NCI-H1436 (cell line): ENCODE measurements around the gene ZBTB17.
A peak's percentile ranks its signal among the peaks of the same experiment; 100 is the strongest.
"Not testable (repeated sequence)": the region's sequence is repeated elsewhere in the genome, so short reads cannot be mapped to it uniquely, and the experiment has no call there.

Experiments used
- DNase-seq: peaks from one replicate; lab custom pipeline; 2025; lab: John Stamatoyannopoulos, UW

The ZBTB17 gene

DNA sequence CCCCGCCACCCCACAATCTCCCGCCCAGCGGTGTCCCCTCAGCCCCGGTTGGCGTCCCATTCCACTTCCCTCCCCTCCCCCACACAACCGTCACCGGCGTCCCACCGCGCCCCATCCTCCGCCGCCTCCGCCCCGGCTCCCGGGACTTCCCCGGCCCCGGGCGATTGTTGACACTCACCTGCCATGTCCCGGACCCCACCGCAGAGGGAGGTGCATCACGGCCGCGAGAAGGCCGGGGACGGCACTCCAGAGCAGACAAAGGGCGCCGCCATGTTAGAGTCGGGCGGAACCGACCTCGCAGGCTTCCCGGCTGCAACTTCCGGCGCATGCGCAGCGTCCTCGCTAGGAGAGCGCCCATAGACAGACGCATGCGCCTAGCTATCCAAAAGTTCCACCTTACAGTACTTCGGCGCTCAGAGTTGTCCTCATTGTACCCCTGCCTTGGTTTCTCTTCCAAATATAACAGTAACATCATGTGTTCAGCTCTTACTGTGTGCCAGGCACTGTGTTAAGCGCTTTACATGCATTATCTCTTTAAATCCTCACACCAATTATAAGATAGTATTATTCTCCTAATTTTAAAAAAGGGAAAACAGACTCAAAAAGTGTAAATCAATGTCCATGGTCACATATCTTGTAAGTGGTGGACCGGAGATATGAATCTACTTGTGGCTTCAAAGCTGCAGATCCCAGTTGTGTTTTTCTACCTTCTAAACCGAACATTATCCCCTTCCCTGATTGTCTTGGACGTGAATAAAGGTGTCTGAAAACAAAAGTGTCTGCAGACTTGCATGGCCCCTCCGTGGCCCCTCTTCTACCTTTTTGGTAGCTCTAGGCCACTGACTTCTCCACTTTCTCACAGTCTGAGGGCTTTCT is at the start of gene ZBTB17:
Gene ZBTB17, minus strand, starts transcription at position 297 of the 876 bp plus-strand sequence. CDS start 27,606 bp downstream, outside the sequence.
- DNase-seq = peak; percentile 92

- no peak for DNase-seq
Observed at GRCh38 chr1:16023050-16023653, 47.3 kb upstream of the ZBTB17 start.

DNA sequence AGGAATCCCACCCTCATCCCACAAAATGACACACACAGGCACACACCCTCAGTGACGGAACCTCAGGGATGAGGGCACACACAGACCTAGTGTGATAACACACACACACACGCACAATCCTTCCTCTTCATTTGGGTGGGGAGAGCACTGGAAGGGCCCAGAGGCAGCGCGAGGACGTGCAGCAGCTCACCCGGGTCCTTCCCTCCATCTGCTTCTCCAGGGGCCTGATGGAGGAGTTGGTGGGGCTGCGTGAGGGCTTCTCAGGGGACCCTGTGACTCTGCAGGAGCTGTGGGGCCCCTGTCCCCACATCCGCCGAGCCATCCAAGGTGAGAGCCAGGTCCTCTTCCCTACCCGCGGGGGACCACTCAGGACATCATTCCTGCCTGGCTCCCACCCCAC is 46.5 kb upstream of the ZBTB17 start:
- no peak for DNase-seq

DNA sequence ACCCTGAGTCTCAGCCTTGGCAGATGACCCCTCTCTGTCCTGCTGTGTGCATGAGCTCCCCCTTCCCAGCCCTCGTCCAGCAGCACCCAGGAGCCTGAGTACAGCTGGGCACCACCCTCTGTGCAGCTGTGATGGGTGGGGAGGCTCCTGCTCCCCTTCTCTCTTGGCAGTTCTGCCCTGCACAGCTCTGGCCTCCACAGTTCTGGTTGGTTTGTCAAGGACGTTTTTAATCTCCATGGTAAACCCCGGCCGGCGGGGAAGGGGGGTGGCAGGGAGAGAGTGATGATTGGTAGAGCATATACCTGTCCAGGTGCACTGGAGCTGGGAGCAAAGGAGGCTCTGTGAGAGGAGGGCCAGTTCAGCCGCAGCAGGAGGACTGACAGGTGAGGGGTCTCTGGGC is 45.8 kb upstream of the ZBTB17 start, which contains the start of gene CLCNKA:
Gene CLCNKA, plus strand, starts transcription at position 356 of the 400 bp plus-strand sequence. CDS start 584 bp downstream, outside the sequence.
- no peak for DNase-seq

DNA sequence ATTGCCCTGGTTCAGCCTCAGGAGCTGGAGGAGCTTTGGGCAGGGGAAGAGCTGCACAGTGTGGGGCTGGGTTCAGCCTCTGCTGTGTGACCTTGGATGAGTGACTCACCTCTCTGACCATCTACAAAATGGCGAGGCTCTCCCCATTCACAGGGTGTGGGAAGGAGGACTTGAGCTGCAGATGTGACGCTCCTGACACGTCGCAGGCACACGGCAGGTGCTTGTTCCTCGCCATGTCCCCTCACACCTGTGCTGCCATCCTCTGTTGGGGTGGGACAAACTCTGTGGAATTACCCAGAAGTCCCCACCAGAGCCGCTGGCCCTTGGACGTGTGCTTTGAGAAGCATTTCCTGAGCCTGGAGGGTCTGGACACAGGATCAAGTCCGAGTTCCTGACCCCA is 45.0 kb upstream of the ZBTB17 start:
- DNase-seq = not testable (repeated sequence)

GRCh38 chr1:16020325-16020724 is 44.4 kb upstream of the ZBTB17 start:
- DNase-seq = no peak

GRCh38 chr1:16019644-16020277 is 43.9 kb upstream of the ZBTB17 start:
- no peak for DNase-seq

DNA sequence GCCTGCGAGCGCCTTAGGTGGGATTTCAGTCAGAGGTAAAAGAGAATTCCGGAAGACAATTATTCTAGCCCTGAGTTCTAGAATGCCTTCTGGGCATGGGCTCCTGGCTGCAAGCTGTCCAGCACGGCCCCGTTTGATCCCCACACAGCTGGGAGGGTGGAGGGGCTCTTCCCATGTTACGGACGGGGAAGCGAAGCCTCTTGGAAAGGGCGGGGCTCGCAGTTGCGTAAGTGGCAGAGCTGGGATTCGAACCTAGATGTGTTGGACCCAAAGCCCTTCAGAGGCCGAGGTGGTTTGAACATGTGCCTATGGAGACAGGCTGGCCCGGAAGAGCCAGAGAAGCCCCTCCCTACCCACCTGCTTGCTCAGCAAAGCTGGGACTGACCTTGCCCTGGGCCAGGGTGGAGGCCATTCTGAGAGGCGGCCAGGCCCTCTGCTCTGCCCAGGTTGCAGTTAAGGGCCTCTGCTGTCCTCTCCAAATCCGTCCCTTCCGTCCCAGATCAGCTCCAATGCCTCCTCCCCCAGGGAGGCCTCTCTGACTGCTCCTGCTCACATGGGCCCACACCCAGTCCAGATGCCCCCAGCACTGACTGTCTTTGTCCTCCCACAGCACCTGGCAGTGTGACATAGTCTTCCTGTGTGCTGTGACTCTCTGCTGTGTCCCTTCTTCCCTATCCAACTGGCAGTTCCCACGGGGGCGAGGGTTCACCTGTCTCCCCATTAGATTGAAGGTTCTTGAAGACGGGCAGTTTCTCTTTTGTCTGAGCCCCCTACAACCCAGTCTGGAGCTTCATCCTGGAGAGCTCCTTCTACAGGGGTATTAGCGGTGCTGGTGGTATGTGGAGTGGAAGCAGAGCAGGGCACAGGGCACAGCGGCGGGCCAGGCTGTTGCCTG is 43.1 kb upstream of the ZBTB17 start:
- DNase-seq = no peak

- no peak for DNase-seq
Observed at GRCh38 chr1:16018308-16018707, 42.4 kb upstream of the ZBTB17 start.

- no peak for DNase-seq
Observed at GRCh38 chr1:16017461-16018303, 41.8 kb upstream of the ZBTB17 start, which contains the start of gene HSPB7. Gene HSPB7, minus strand, starts transcription at chr1:16018043. Its CDS starts 80 bp downstream, at chr1:16017963.

GRCh38 chr1:16017076-16017460 is 41.2 kb upstream of the ZBTB17 start:
- DNase-seq = no peak

DNA sequence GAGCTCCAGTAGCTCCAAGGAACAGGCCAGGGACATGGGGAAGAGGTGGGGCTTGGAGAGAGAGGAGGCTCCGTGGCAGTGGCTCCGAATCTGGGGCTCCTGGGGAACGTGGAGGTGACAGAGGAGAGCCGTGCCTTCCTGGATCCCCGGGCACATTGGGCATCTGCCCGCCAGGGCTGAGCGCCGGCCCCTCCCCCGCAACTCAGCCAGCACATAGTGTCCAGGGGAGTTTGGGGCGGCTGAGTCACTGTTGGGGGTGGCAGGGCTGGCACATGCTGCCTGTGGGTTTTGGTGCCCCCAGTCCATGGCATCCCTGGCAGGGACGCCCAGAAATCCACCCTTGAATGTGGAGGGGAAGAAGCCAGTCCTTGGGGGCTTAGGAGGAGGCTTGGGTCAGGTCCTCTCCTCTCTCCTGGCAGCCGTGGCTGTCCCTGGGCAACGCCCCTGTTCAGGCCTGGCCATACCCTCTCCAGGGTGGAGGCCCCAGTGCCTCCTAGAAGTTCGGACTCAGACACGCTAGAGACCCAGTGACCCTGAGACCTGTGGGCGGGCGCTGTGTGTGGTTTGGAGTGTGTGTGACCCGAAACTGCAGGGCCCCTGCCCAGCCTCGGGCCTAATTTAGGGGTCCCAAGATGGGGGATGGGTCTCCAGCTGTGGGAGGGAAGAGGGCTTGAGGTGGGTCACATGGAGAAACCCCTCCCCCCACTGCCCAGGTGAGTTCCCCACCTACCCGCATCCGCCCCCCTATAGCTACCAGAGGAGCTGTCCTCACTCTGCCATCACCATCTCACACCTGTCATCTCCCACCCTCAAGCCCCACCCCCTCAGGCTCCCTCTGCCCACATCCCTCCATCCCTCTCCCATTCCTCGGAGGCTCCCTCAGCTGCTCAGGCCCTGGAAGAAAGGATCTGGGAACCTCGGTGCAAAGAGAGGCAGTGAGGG is 40.3 kb upstream of the ZBTB17 start:
- DNase-seq = no peak

DNA sequence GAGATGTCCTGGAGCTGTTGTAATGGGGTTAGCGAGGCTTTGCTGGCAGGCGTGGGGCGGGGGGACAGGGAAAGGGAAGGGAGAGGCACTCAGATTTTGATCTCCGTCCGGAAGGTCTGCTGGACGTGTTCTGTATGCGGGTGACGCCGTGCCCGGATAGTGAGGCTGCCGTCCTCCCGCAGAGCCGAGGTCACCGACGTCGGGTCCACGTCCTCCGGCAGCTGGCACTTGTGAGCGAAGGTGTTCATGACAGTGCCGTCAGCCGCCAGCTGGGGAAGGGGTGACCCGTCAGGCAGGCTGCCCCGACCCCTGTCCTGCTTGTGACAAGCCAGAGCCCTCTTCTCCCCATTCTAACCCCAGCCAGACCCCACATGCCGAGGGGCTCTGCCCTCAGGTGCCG is 39.6 kb upstream of the ZBTB17 start:
- no peak for DNase-seq

GRCh38 chr1:16014509-16015482 is 38.9 kb upstream of the ZBTB17 start:
- DNase-seq = no peak

GRCh38 chr1:16013908-16014258 is 38.0 kb upstream of the ZBTB17 start:
- no peak for DNase-seq

DNA sequence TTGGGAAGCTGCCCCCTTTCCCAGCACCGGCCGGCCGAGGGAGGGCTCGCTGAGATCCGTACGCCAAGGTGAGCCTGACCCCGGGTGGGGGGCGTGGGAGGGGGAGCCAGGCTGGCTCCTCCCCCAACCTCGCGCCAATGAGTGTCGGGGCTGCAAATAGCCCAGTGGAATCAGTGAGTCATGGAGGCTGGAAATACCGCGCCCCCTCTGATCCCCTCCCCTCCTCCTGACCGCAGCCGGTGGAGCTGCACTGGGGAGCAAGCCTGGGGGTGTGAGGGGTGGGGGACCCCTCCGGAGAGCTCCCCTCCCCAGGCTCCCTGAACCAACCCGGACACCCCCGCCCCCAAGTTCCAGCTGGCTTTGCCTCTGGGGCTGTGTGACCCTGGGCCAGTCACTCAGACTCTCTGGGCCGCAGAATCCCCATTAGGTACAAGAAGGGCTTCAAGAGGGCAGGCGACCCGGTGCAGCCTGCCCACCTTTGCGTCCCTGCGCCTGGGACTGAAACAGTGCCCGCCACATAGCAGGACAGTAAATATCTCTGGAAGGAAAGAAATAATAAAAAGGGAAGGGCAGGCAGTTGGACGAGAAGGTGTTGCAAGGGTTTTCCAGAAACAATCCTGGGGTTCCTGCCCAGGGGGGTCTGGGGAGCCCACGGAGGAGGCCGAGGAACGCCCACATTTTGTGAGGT is 37.5 kb upstream of the ZBTB17 start:
- DNase-seq = peak; percentile 32

DNA sequence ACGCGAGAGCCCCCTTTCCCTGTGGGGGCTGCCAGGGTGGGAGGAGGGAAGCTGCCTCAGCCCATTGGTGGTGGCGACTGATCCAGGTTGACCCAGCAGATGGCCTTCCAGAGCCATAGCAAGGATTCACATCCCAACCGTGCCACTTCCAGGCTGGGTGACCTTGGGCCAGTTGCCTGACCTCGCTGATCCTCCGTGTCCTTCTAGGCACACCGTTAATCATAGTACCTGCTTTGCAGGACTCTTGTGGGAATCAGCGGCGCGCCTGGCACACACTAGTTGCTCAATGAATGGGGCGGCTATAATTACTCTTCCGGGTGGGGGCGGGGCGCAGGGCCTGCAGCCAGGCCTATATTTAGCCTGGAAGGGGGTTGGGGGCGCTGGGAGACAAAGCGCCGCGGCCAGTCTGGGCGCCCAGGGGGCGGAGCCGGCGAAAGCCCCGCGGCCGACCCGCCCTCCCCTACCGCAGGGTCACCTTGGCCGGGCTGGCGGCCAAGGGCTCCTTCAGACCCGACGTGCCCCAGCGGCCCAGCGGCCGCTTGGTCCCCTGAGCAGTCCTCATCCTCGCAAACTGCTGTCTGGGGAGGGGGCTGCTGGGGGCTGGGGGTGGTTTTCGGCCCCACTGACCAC is 36.8 kb upstream of the ZBTB17 start:
- no peak for DNase-seq
